SHP77 treated with DMSO at 0.1 percent for 48 hours (cell line): ENCODE results near the gene CENPO.
A peak's percentile ranks its signal among the peaks of the same experiment; 100 is the strongest.
"Not testable (repeated sequence)": the region's sequence is repeated elsewhere in the genome, so short reads cannot be mapped to it uniquely, and the experiment has no call there.

ENCODE experiments used
- DNase-seq: peaks from one replicate; lab custom pipeline; 2025; lab: John Stamatoyannopoulos, UW

The CENPO gene

GRCh38 chr2:24788816-24789215 is 4.4 kb upstream of the CENPO start:
- DNase-seq = no peak

GRCh38 chr2:24791452-24791851 is 1.8 kb upstream of the CENPO start:
- DNase-seq = no peak

DNA sequence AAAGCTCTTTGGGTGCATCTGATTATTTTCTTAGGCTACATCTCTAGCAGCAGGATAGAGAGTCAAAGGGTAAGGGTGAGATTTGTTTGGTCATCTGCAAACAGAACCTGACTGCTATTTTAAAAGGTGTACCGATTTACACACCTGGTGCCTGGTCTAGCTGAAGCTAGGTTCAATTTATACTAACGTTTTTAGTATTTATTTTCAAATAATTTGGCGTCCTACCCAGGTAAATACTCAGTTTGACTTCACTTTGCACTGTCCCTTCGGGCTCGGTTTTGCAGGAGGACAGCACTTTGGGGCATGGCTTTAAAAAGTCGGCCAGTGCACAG is 717 bp upstream of the CENPO start:
- DNase-seq = no peak

DNA sequence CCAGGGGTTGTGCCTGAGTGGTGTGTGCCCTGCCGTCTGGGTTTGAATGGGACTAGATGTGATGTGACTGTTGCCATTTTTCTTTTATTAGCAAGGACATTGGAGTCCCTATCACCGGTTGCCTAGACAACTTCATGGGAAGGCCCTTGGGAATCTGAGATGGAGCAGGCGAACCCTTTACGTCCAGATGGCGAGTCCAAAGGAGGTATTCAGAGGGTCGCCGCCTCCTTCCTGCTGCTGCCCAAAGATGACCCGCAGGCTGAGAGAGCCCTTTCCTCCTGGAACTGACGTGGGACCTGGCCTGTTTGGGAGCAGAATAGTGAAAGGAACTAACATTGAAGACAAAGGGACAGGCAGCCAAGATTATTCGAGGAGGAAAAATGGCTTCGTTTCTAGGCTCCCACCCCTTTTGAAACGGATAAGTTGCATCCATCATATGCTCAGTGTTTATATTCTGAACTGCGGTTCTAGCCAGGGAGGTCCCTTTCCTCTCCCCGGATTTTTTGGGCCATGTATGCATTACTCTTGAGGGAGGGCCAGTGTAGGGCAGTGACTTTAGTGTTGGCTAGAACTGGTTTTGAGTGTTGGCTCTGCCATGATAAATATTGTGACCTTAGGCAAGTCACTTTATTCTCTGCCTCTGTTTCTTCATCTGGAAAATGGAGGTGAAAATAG is 673 bp downstream of the CENPO start:
- DNase-seq = no peak

DNA sequence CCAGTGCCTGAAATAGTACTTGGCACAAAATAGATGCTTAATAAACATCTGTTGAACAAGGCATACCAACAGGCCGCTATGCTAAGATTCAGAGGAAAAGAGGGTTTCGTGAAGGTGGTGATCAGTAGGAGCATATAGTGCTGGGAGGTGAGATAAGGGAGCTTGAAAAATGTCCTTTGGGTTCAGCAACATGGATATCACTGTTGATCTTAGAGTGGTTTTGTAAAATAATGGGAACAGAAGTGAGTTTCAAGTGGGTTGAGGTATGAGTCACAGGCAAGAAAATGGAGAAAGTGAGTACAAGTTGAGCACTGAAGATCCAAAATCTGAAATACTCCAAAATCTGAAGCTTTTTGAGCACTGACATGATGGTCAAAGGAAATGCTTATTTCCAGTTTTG is 4.4 kb downstream of the CENPO start:
- no peak for DNase-seq

GRCh38 chr2:24800487-24800886 is 7.3 kb downstream of the CENPO start:
- DNase-seq = not testable (repeated sequence)

DNA sequence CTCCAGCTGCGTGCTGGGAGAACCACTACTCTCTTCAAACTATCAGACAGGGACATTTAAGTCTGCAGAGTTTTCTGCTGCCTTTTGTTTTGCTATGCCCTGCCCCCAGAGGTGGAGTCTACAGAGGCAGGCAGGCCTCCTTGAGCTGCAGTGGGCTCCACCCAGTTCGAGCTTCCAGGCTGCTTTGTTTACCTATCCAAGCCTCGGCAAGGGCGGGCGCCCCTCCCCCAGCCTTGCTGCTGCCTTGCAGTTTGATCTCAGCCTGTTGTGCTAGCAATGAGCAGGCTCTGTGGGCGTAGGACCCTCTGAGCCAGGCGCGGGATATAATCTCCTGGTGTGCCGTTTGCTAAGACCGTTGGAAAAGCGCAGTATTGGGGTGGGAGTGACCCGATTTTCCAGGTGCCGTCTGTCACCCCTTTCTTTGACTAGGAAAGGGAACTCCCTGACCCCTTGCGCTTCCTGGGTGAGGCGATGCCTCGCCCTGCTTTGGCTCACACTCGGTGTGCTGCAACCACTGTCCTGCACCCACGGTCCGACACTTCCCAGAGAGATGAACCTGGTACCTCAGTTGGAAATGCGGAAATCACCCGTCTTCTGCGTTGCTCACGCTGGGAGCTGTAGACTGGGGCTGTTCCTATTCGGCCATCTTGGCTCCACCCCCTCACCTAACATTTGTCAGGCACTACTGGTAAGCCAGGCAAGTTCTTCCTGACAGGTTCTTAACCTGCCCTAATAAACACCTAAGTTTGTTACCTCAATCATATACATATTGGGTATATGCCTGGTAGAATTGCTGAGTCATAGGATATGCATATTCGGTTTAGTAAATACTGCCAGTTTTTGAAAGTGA is 12.8 kb downstream of the CENPO start:
- DNase-seq = peak; percentile 9

DNA sequence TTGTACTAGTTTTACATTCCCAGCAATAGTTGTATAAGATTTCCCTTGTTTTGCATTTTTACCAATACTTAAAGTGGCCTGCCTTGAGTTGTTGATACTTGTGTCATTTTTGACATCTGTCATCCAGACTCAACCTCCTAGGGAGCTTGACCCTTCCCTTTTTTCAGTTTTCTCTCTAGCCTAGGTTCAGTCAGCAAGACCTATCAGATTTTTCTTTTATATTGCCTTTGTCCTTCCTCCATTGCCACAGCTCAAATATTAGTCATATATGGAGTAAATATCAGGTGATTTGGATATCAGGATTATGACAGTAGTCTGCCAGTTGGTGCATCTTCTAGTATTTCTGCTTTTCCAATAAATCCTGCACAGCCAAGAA is 13.4 kb downstream of the CENPO start:
- no peak for DNase-seq

- no peak for DNase-seq
Measured at GRCh38 chr2:24809316-24810007, 16.2 kb downstream of the CENPO start.

GRCh38 chr2:24813691-24814137 is 20.5 kb downstream of the CENPO start:
- no peak for DNase-seq

GRCh38 chr2:24814516-24814915 is 21.3 kb downstream of the CENPO start:
- DNase-seq = no peak

- DNase-seq = no peak
Measured at GRCh38 chr2:24815171-24815570, 21.9 kb downstream of the CENPO start.

DNA sequence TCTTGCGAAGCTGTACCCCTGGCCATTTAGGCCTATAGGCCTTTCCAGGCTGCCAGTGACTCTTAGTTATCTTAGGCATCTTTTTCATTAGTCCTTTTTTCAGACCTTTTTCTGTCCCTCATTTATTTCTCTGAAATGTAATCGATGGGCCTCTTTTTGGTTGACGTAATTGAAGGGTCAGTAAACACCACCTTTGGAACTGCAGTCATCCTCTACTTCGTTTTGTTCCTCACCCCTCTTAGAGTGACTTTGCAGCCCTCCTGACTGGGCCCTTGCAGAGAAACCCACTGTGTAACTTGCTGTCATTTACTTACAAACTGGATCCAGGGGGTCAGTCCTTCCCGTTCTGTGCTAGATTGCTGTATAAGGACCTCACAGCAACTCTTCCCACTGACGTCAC is 23.2 kb downstream of the CENPO start:
- no peak for DNase-seq

DNA sequence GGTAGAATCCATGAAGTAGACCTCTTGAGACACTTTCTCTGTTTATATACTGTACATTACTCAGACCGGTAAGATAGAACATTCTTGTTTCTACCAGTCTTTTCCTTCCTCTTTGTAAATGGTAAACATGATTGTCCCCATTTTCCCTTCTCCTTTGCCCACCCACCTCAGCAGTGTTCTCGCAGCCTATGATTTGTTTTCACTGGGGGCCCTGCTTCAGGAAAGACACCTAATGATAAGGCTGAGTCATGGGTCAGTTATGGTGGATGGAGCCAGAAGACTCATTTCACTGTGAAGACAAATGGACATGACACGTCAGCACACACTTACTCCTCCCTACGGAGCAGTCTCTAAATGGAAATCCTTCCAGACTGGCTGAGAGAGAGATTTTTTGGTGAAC is 23.7 kb downstream of the CENPO start:
- no peak for DNase-seq

- DNase-seq = no peak
Measured at GRCh38 chr2:24818721-24819167, 25.5 kb downstream of the CENPO start.

- DNase-seq = no peak
Measured at GRCh38 chr2:24819442-24820174, 26.4 kb downstream of the CENPO start.

DNA sequence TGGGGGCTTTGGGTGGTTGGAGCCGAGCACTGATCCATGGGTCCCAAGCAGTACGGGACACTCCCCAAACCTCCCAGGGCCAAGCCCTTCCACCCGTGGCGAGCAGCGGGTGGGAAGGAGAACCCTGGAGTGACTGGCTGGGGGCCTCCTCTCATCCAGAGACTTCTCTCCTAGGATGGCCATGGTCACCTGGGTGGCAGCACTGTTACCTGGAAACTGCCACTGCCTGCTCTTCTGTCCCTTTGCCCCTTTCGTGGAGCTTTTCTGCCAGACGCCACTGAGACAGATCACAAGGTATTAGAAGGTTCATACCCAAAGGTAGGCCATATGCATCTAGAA is 26.9 kb downstream of the CENPO start:
- DNase-seq = no peak

DNA sequence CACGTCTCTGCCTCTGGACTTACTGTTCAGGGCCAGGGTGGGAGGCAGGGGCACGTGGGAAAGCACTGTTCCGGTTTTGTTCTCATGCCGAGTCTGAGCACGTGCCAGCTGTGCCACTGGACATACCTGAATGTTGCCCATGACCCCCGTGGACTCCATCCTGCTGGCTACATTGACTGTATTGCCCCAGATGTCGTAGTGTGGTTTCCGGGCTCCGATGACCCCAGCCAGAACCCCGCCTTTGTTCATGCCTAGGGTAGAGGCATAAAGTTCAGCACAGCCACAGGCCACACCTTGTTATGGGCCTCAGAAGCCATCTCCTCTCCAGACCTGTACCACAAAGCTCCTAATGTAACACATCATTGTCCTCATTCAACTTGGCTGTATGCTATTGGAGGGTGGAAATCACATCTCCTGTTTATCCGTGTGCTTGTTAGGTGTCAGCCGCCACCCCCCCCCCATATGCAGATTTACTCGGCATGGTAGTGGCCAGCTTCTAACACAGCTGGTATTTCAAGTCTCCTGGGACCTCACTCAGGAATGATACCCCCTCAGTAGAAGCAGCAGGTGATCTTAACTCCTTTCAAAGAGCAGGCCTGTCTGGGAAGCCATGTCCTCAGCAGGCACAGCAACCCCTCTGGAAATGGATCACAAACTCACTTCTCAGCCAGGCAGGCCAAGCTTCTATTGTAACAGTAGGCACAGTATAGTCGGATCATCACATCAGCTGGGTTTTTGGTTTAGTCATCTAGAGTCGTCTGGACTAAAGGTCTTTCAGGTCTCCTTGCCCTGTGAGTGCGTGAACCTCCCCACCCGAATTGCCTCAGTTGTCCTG is 27.6 kb downstream of the CENPO start:
- DNase-seq = no peak

GRCh38 chr2:24821433-24821891 is 28.2 kb downstream of the CENPO start:
- DNase-seq = no peak

DNA sequence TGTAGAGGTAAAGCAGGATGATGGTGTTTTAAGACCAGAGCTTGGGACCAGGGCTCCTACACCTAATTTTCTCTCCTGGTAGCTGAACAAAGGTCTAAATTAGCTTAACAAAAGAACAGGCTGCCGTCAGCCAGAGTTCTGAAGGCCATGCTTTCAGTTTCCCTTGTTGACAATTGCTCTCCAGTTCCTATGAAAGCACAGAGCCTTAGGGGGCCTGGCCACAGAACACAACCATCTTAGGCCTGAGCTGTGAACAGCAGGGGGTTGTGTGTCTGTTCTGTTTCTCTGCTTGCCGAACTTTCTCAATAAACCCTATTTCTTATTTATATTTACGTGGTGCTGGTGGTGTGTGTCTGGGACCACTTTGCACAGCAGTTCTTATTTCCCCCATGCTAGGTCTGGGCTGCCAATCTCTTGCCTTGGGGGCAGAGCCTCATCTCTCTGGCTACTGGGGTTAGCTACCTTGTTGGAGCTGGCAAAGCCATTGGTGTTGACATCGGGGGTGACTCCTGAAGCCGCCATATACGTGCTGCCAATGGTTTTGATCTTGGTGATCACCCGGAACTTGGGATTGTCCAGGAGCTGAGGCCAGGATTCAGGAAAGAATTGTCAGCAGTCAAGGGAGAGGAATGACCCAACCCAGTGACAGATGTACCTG is 29.0 kb downstream of the CENPO start:
- DNase-seq = no peak

DNA sequence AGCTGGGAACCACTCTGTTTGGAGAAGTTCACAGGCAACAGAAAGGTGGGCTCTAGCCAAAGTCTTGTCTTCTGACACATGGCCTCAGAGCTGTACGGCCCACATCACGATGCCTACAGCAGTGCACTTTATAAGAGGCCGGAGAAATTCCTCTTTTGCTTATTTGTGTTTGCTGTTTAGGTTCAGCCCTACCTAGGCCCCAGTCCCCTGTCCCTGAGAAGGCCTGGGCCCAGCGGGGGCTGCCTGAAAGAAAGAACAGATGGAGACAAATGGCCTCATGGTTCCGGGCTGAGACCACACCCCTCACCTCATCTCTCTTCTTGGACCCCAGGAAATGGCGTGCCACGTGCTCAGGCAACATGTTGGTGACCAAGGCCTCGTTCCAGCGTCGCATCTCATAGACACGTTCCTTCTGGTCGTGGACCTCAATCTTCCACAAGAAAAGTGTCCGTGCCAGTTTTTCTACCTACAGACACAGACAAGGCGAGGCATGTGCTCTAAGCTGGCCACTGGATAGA is 30.9 kb downstream of the CENPO start:
- DNase-seq = no peak
